GM19452 (cell line): ENCODE results near the gene SPATA18.
A peak's percentile ranks its signal among the peaks of the same experiment; 100 is the strongest.

Experiments
- ATAC-seq: cut with Tn5 transposase; IDR thresholded peaks from one replicate; pipeline ENCODE4 v1.9.1; 2021; ENCODE audit not compliant: unreplicated experiment

SPATA18 gene

GRCh38 chr4:52051213-52051614, at the start of gene SPATA18:
SPATA18 (plus strand) TSS chr4:52051304; CDS start chr4:52051705, 401 bp downstream.
- peak; percentile 45 for ATAC-seq

DNA sequence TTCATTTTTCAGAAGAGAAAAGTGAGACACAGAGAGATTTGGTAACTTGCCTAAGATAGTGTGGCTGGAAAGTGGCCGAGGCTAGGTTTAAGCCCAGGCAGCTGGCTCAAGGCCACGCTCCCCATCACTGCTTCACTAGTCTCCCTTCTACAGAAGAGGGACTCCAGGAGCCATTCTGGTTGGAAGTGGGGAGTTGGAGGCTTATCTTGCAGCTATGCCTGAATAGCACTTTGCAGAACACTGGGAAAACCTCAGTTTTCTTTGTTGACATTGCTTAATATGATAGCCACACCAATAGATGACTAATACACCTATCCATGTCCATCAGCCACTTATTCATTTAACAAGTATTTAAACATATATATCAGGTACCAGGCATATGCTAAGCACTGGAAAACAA, 49.5 kb upstream of the SPATA18 start:
- no peak for ATAC-seq

- no peak for ATAC-seq
These were observed 46.7 kb upstream of the SPATA18 start for GRCh38 chr4:52004414-52004813.

DNA sequence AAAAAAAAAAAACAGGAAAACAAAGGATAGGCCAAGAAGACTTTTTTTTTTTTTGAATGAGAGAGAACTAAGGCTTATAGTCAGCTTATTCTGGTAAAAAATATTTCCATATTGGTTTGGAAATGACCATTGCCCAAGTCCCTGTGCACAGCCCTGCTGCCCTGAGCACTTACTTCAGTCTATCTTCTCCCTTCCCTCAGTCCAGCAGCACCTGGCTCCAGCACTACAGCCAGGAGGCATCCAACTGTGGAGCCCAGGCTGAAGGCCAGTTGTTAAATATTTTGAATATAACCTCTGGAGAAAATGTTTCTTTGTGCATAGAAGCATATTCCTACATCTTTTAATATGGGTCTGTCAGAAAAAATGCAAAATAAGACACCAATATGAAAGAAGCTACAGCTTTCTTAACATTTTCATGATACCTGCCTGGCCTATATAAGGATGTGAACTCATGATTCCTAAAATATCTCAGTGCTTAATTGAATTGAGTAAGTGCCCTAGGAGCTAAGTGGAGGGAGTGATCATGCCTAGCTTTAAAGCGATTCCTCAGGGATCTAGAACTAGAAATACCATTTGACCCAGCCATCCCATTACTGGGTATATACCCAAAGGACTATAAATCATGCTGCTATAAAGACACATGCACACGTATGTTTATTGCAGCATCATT, 45.4 kb upstream of the SPATA18 start:
- no peak for ATAC-seq

- ATAC-seq, result no peak
These were observed 44.2 kb upstream of the SPATA18 start for GRCh38 chr4:52006887-52007286.

DNA sequence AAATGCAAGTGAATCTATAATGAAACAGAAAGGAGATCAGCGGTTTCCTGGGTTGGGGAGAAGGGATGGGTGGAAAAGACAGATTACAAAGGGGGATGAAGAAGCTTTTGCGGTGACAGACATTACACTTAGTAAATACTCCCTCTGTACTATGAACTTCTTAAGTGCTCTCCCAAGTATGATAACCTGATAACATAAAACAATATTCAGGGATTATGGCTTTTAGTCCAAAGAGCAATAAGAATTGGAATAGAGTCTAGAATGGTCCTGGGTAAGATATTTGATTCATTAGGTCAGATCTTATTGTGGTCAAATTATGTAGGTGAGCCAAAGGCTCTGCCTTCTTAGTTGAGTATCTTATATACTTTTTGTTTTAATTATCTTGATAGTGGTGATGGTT, 40.1 kb upstream of the SPATA18 start:
- ATAC-seq, result no peak

DNA sequence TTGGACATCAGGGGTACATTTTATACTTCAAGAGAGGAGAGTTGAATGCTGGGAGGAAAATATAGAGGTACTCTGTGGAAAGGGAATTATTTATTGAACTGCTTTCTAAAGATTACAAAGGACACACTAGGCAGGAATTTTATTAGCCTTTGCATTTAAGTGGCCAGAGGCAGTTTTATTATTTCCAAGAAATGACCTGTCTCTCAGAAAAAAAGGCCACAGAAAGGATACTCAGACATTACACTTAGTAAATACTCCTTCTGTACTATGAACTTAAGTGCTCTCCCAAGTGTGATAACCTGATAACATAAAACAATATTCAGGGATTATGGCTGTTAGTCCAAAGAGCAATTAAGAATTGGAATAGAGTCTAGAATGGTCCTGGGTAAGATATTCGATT, 38.5 kb upstream of the SPATA18 start:
- ATAC-seq, result no peak

GRCh38 chr4:52014903-52015302, 36.2 kb upstream of the SPATA18 start:
- no peak for ATAC-seq

DNA sequence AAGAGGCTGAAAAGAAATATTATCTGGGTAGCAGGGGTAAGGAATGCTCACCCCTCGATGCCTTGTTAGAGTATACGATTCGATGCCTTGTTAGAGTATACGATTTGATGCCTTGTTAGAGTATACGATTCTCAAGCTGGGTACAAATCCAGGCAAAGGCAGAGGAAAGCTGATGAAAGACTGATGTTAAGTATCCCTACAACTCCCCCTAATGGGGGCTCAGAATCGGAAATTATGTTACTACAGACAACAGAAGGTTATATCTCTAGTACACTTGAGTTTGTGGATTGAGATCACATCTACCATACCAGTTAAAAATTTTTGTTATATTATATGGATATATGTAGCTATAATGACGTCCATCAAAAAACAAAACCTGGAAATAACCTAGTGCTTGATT, 35.7 kb upstream of the SPATA18 start:
- ATAC-seq, result no peak

- ATAC-seq, result no peak
These were observed 34.1 kb upstream of the SPATA18 start for GRCh38 chr4:52016981-52017380.

DNA sequence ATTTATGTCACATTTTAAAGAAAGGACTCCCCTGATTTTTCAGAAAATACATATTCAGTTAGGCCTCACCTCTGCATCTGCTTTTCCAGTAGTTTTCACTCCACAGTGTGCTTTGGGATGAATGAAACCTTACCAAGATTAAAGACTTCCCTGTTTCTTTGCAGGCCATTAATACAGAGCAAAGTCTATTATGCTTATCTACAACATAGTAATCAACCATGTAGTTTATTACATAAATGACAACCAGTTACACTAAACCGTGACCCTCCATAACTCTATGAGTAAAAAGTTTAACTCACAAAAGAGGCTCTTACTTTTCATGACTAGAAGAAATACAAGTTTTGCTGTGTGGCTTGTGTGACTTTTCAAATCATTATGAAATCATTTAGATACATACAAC, 33.3 kb upstream of the SPATA18 start:
- ATAC-seq, result no peak

GRCh38 chr4:52019936-52020657, 31.0 kb upstream of the SPATA18 start, which contains the start of gene LRRC66:
LRRC66 (minus strand) TSS chr4:52020363; CDS start chr4:52017613, 2,750 bp downstream.
- ATAC-seq, result no peak

- ATAC-seq, result no peak
These were observed 22.1 kb upstream of the SPATA18 start for GRCh38 chr4:52028970-52029369.

- ATAC-seq, result no peak
These were observed 19.1 kb upstream of the SPATA18 start for GRCh38 chr4:52032005-52032404.

DNA sequence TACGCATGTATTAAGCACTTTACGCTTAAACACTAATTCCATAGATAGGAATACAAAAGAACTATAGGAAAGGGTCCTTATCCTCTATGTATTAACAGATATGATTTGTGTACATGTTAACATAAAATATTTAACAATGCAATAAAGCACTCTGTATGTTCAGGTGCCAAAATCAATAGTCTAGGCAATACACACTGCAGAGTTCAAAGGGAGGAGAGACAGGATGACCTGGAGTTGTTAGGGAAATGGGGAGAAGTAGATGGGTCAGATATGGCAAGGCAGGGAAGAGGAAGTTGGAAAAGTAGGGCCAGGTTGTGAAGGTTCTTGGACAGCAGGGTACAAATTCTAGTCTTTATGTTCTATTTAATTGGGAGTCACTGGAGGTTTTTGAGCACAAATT, 15.9 kb upstream of the SPATA18 start:
- no peak for ATAC-seq

GRCh38 chr4:52036886-52037530, 14.1 kb upstream of the SPATA18 start:
- ATAC-seq, result no peak

DNA sequence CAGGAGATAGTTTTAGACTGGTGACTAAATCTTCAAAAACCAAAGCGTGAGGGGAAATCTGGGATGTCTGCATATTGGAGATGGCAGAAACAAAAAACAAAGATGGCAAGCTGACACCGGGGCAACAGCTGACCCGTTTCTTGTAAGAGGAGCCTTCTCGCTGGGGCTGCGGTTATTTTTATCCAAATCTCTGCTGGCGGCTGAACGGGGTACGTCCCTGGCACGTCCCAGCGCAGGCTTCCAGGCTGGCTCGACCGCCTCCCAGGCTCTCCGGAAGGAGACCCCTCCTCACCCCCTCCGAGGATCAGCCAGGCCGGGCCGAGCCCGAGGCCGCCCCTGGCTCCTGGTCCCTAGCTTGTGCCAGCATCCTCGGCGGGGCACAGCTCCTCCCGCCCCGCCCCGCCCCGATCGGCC, 13.4 kb upstream of the SPATA18 start:
- ATAC-seq, result peak; percentile 53

DNA sequence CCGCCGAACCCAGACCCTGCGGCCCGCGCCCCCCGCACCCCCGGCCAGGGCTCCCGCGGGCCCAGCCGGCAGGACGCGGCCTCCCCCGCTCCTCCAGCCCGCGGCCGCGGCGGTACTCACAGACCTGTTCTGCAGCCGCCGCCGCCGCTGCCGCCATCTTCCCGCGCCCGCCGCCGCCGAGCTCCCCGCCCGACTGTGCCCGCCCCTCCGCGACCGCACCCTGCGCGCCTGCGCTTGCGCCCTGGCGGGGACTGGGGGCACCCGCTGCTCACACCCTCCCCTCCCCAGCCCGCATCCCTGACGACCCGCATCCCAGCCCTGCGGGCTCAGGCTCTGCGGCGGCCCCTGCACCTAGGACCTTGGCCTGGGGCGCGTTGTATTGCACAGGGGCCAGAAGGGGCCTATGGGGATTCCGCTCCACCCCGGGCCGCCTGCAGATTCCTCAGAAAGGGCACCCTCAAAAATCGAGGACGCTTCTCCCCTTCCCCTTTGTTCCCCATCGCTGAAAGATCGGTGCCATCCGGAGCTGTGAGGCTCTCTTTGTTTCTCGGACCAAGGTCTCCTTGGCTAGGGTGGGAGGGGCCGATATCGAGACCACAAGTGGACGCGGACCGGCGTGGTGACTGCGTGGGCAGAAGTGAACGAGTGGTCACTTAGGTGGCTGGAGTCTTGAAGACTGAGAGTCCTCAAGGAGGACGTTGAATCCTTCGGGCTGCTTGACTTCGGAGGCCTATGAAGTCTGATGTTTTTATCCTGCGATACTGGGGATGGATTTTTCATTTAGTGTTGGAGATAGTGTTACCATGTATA, 12.8 kb upstream of the SPATA18 start, which contains the start of gene SGCB:
Gene SGCB, minus strand, starts transcription at position 197 of the 810 bp plus-strand sequence. Its CDS starts 40 bp downstream, at position 157.
- peak; percentile 90 for ATAC-seq

DNA sequence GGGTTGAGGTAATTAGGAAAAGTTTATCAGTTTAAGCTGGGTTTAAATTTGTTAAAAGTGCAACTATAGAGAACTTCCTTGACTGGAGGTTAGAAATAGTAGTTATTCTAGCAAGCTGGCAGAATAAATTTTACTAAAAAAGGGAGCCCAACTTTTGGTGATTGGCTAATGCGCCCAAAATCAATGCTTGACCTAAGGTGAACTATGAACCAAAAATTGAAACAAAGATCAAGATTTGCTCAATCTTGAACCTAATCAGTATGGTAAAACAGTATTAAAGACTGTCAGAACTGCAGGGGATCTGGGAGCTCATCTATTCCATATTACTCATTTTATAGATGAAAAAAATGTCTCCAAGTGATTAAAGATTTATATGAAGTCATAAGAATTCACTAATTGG, 6.1 kb upstream of the SPATA18 start:
- ATAC-seq, result no peak

GRCh38 chr4:52049266-52049665, 1.8 kb upstream of the SPATA18 start:
- no peak for ATAC-seq
